PC-9 (cell line): ENCODE measurements around the gene COASY.

Experiments used
- CTCF ChIP-seq: fragments of 200-600 bp; sonication (generic); conservative IDR thresholded peaks from 2 replicates; pipeline ENCODE4 v1.6.1; 2017; ENCODE audit warnings: mixed run types, antibody characterized with exemption, mild to moderate bottlenecking, moderate library complexity
- EZH2 ChIP-seq: fragments of 200-600 bp; sonication (generic); IDR thresholded peaks from 2 replicates; pipeline ENCODE4 v1.8.0; 2017; ENCODE audit warnings: antibody characterized with exemption, low read depth

GRCh38 chr17:42521036-42521435 lies 40.9 kb upstream of the COASY start:
- no peak for TF ChIP-seq CTCF
- no peak for TF ChIP-seq EZH2
